Mononuclear cell (primary cell): ENCODE results near the gene MPP1. TPM values are rescaled to one million over a fixed set of nuclear protein-coding genes. Genes with fewer than 3 reads are reported as not detected.
"Not testable (repeated sequence)": the region's sequence is repeated elsewhere in the genome, so short reads cannot be mapped to it uniquely, and the experiment has no call there.

ENCODE experiments used
- H3K27me3 ChIP-seq: 2 replicates; pipeline ENCODE4 v1.6.0; 2011; ENCODE audit warnings: low read length, control low read depth; ENCODE audit not compliant: insufficient read depth
- H3K4me1 ChIP-seq: 2 replicates; pipeline ENCODE4 v1.5.1; 2011; ENCODE audit warnings: mild to moderate bottlenecking, low read length, control low read depth; ENCODE audit not compliant: insufficient read depth
- H3K4me3 ChIP-seq: 2 replicates; pipeline ENCODE4 v1.5.1; 2011; ENCODE audit warnings: mild to moderate bottlenecking, low read length, moderate library complexity
- H3K9me3 ChIP-seq: 2 replicates; pipeline ENCODE4 v1.5.1; 2011; ENCODE audit warnings: low read depth, mild to moderate bottlenecking, control low read depth, low read length
- total RNA-seq: library from RNA; depleted of rRNA; stranded (reverse); fragments of >200 nt; gene quantifications from one replicate; pipeline ENCODE4 v1.2.3, GENCODE V29; 2012

Gene MPP1
- total RNA-seq, 1 donor, result 80.9 TPM

DNA sequence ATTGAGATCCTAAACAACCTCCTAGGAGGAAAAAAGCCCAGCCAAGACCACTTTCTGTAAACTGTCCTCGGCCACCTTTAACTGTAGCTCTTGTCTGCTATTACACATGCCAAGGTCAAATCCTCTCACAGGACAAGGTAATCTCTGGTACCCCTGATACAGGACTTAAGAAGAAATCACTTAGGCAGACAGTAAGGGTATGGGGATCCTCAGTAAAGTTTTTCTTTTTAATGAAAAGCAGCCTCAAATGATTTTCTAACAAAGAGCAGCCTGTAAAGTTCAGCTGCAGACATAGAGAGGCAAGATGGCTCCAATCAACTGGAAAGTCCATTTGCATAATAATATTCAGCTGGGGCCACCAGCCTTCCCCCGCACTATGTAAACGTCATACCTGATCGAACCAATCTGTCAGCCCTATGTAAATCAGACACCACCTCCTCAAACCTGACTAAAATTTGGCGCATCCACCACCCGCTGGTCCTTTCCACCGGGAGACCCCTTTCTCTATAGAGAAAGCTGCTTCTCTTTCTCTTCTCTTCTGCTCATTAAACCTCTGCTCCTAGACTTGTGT lies 14.6 kb upstream of the MPP1 start:
- Histone ChIP-seq H3K4me1 (no peaks in the 10 kb centered on the region), H3K27me3 (no peaks in the 10 kb centered on the region), H3K4me3 (no peak overlapping the region), H3K9me3 (no peaks in the 10 kb centered on the region)

DNA sequence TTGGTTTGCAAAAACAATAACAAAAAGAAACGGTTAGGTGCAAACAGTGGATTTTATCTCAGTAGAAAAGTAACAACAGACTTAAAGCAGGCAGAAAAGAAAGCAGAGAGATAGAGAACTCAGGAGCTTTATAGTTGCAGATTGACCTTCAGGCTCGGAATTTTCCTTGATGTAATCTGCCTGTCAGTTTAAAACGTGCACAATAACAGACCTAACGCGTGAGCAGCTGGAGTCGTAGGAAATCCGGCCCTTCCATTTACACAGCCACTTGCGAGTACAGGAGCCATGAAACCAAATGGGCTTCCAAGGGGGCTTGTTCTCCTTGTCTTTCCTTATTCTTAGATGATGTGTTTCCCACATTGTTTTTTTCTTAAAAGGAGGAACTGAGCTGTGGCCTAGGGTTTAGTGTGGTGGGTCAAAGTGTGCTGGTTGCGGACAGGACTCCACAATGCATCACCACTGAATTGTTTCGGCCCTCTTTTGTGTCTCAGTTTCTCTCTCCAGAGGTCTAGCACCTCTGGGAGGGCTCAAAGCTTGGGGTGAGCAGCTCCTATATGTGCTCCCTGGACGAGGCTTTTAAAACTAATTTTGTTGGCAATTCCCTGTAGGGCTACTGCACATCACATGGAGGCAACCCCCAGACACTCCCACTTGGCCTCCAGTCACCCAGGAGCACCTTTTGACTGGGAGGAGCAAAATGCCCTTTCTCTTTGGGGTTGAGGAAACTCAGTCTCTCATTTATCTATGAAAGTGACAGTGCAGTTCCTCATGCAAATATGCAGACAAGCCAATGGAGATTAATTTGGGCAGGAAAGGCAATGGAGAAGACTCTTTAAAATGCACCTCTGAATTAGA lies 13.9 kb upstream of the MPP1 start:
- H3K4me1 ChIP-seq, result no peaks in the 10 kb centered on the region
- no peaks in the 10 kb centered on the region for H3K27me3 ChIP-seq
- H3K9me3 ChIP-seq, result no peaks in the 10 kb centered on the region
- no peak overlapping the region for H3K4me3 ChIP-seq

GRCh38 chrX:154817048-154817618 lies 11.8 kb upstream of the MPP1 start:
- not testable (repeated sequence) for H3K9me3 ChIP-seq, H3K4me3 ChIP-seq, H3K27me3 ChIP-seq, H3K4me1 ChIP-seq

DNA sequence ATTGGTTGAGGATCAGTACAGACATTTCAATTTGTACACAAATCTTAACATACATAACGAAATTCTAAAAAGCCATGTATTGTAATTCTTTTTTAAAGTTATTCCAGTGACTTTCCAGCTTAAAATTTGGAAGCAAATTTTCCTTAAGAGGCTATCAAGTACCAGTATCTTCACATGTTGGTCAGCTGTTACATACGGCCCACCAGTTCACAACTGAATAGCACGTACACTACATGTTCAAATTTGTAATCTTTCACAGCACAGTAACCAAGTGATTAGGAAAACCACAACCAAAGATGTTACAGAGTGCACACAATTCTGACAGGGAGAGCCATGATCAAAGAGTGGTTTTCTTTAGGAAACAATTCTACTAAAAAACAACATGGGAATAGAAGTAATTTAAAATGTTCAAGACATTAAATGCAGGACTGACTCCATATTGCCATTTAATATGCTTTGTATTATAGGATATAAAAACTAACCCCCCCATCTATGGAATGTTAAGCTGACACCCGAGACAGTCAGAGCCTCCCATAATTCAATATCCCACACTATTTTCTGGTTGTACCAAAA lies 11.1 kb upstream of the MPP1 start:
- not testable (repeated sequence) for H3K4me1 ChIP-seq, H3K9me3 ChIP-seq, H3K27me3 ChIP-seq, H3K4me3 ChIP-seq

DNA sequence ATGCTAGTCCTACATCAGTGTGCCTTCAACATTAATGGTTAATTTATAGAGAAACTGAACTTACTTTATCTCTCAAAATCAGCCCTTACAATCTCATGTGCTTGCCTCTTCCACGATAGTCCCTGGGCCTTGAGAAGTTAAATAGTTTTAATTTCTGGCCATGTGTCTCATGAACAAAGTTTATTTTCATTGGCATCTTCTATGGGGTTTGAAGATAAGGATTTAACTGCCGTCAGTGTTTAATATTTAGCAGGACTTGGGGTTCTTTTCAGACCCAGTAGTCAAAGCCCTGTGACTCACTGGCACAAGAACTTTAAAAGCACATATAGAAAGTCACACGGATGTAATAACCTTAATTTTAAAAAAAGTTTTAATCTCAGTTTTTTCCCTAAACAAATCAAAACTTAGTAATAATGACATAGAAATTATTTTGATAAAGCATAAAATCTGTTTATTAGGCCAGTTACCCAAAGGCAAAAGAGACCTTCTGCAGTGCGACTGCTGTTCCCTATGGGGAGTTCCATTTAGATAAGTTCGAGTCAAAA lies 10.1 kb upstream of the MPP1 start:
- Histone ChIP-seq H3K9me3 (no peaks in the 10 kb centered on the region), H3K4me1 (no peaks in the 10 kb centered on the region), H3K4me3 (no peak overlapping the region), H3K27me3 (no peaks in the 10 kb centered on the region)

DNA sequence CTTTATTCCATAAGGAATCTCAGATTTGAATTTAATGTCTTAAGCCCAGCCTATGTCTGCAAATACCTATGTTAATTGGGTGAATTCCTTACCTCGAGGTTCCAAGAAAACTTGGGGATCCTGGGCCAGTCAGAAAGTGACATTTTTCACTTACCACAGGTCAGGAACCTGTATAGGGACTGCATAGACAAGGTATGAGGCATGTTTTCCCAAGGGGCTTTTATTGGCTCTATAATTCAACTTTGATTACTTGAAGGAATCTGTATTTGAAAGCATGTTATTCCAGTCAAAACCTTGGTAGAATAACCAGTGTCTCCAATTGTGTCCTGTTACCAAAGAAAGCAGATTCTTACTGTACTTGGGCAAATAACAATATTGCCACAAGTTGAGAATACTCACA lies 8.5 kb upstream of the MPP1 start:
- Histone ChIP-seq H3K9me3 (no peaks in the 10 kb centered on the region), H3K27me3 (no peaks in the 10 kb centered on the region), H3K4me1 (no peaks in the 10 kb centered on the region), H3K4me3 (no peak overlapping the region)

DNA sequence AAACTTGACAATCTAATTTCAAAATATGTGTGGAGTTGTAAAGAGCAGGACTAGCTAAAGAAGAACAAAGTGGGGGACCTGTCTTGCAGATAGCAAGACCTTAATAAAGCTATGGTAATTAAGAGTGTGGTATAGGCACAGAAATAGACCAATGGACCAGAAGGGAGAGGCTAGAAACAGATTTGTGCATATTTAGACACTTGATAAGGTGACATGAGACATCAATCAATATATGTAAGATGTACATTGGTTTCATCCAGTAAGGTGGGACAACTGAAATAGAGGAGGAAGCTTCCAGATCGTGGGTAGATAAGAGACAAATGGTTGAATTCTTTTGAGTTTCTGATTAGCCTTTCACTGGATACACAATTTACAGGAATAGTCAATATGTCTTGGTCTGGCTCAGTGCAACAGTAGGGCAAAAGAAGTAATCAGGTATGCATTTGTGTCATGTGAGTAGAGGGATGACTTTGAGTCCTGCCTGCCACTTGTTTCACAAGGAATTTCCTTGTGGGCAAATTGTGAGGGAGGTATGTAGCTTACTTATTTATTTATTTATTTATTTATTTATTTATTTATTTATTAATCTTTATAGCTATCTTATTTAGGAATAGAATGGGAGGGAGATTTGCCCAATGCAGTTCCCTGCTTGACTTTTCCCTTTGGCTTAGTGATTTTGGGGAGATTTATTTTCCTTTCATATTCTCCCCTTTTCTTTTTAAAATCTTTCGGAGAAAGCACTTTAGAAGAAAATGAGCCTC lies 7.2 kb upstream of the MPP1 start:
- Histone ChIP-seq H3K27me3 (no peaks in the 10 kb centered on the region), H3K4me1 (no peaks in the 10 kb centered on the region), H3K4me3 (no peak overlapping the region), H3K9me3 (no peaks in the 10 kb centered on the region)

DNA sequence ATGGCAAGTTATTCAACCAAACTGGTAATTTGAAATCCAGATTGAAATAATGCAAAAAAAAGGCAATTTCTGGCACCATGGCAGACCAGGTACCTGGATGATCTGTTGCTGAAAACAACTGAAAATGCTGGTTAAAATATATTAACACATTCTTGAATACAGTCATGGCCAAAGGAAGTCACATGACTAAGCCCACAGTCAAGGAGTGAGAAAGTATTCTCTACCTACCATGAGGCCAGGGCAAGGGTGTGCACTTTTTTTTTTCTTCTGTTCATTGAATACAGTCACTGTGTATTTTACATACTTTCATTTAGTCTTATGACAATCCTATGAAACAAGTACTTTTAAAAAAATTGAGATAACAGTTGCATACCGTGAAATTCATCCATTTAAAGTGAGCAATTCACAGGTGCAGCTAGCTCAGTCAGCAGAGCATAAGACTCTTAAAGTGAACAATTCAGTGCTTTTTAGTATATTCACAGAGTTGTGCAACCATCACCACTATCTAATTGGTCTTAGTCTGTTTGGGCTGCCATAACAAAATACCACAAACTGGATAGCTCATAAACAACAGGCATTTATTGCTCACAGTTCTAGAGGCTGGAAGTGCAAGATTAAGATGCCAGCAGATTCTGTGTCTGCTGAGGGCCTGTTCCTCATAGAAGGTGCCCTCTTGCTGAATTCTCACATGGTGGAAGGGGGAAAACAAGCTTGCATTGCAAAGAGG lies 4.8 kb upstream of the MPP1 start:
- Histone ChIP-seq H3K4me3 (no peak overlapping the region), H3K9me3 (no peaks in the 10 kb centered on the region), H3K4me1 (peaks cover 7% of the 10 kb centered on the region), H3K27me3 (no peaks in the 10 kb centered on the region)

DNA sequence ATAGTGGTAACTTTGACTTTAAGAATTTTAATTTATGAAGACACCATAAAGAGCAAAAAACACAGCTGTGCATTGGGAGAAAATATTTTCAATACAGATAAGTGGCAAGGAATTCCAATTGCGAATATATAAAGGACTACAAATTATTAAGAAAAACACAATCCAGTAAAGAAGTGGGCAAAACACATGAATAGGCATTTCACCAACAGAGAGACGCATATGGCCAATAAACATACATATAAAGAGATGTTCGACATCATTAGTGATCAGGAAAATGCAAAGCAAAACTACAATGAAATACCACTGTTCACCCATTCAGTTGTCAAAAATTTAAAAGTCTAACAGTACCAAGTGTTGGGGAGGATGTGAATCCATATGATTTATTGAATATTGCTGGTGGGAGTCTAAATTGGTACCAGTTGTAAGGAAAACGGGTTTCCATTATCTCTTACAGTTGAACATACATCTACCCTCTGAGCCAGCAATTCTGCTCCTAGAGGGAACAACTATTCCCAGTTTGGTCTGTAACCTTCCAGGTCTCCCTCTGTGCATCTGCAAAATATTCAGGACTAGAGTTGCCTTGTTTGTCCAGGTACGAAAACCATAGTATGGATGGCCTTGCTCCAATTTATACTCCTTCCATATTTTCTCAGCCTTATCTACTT lies 1.7 kb upstream of the MPP1 start:
- no peaks in the 10 kb centered on the region for H3K9me3 ChIP-seq
- no peaks in the 10 kb centered on the region for H3K27me3 ChIP-seq
- H3K4me3 ChIP-seq, result no peak overlapping the region
- peaks cover 29% of the 10 kb centered on the region for H3K4me1 ChIP-seq

- Histone ChIP-seq H3K9me3 (no peaks in the 10 kb centered on the region), H3K27me3 (no peaks in the 10 kb centered on the region), H3K4me3 (peak overlapping the region; percentile 64), H3K4me1 (peaks cover 40% of the 10 kb centered on the region)
Measured at GRCh38 chrX:154805696-154806091, 409 bp upstream of the MPP1 start.

GRCh38 chrX:154804261-154804956 lies 876 bp downstream of the MPP1 start:
- peak overlapping the region; percentile 64 for H3K4me3 ChIP-seq
- no peaks in the 10 kb centered on the region for H3K9me3 ChIP-seq
- H3K27me3 ChIP-seq, result no peaks in the 10 kb centered on the region
- peaks cover 53% of the 10 kb centered on the region for H3K4me1 ChIP-seq

GRCh38 chrX:154802947-154803346 lies 2.3 kb downstream of the MPP1 start:
- Histone ChIP-seq H3K27me3 (no peaks in the 10 kb centered on the region), H3K4me3 (no peak overlapping the region), H3K9me3 (no peaks in the 10 kb centered on the region), H3K4me1 (peaks cover 67% of the 10 kb centered on the region)

DNA sequence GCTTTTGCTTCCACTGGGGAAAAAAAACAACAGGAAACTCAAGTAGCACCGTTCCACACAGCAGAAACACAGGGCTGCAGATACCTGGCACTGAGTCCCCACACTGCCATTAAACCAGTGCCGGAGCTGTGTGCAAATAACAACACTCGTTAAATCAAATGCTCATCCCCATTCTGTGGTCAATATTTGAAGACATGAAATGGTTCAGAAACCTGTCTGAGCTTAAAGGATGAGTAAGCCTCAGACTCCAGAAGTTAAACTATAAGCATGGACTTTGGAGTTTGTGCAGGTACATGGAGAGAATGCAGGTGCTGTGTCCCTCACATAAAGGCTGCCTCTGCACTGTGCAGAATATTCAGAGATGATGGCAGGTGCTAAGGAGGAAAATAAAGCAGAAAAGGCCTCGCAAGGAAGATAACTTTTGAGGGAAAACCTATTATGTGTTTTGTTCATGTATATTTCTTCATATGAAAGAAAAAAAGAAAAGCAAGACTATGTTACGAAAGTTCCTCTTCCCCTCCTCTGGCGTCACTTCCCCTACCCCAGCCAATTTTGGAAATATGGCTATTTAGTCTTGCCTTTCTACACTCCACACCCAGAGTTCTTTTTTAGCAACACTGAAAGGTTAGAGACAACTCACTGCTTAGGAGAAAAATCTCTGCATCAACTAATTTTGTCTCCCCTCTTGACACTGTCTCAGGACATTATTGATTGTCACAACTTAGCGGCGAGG lies 4.6 kb downstream of the MPP1 start:
- H3K4me3 ChIP-seq, result no peak overlapping the region
- H3K4me1 ChIP-seq, result peaks cover 81% of the 10 kb centered on the region
- no peaks in the 10 kb centered on the region for H3K27me3 ChIP-seq
- no peaks in the 10 kb centered on the region for H3K9me3 ChIP-seq
